Liver (tissue), 3 donors: Measurements from ENCODE around the gene PDE4D.

ENCODE experiments used
- ATF3 ChIP-seq: IDR thresholded peaks from 2 replicates; pipeline ENCODE4 v1.6.1; 2016; ENCODE audit warnings: antibody characterized with exemption
- CTCF ChIP-seq: fragments of 150-350 bp; IDR thresholded peaks from 2 replicates; pipeline ENCODE4 v1.5.1; 2017; ENCODE audit warnings: improper control_type of control experiment, low read depth, low read length; ENCODE audit not compliant: missing input control
- YY1 ChIP-seq: IDR thresholded peaks from 2 replicates; pipeline ENCODE4 v1.6.1; 2016; ENCODE audit warnings: antibody characterized with exemption, mild to moderate bottlenecking
- ZBTB33 ChIP-seq: IDR thresholded peaks from 2 replicates; pipeline ENCODE4 v1.6.1; 2016; ENCODE audit warnings: antibody characterized with exemption
- donor health status: healthy.
- donor health status: healthy.

- TF ChIP-seq CTCF (no peak), YY1 (no peak), ZBTB33 (no peak), ATF3 (no peak)
Observed at GRCh38 chr5:59583151-59583809, 310.2 kb downstream of the PDE4D start.
